ENCODE data around the gene MCF2. TPM values are rescaled to one million over a fixed set of nuclear protein-coding genes. Genes with fewer than 3 reads are reported as not detected.

Gene MCF2
- total RNA-seq, 1 donor from 2014 or later: 0.80 TPM

DNA sequence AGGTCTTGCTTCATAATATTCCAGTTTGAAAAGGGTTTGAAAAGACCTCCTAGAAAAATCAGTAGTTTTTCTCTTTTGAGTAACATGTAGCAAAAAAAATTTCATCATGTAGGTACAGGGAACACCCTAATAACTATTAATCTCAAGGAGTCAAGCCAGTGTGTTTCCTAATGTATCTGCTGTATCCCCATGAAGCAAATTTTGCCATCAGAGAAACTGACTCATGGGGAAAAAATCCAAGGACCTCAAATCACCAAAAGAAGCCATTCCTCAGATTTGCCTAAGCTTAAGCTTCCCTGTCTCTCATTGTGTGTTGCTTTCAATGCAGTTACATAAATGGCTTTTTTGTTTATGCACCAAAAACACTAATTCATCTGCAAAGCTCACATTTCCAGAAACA is 147.7 kb downstream of the MCF2 start:
- Mint-ChIP-seq H3K27ac (no peak overlapping the region), H3K4me3 (no peak overlapping the region), H3K36me3 (no peaks in the 10 kb centered on the region), H3K27me3 (ENCODE audit: insufficient read depth, low read depth) (no peaks in the 10 kb centered on the region), H3K9me3 (no peaks in the 10 kb centered on the region), H3K4me1 (peaks cover 4% of the 10 kb centered on the region)
- Histone ChIP-seq H3K27ac (no peak overlapping the region), H3K27me3 (no peaks in the 10 kb centered on the region), H3K9ac (no peak overlapping the region), H3K4me2 (no peak overlapping the region), H3K79me2 (ENCODE audit: low read depth) (no peaks in the 10 kb centered on the region), H2AFZ (replicated peaks) (peak overlapping the region; percentile 58), H3K4me1 (no peaks in the 10 kb centered on the region), H3K4me3 (no peak overlapping the region), H3K9me3 (ENCODE audit: low read depth) (no peaks in the 10 kb centered on the region), H3F3A (ENCODE audit: low read depth) (no peaks in the 10 kb centered on the region), H4K20me1 (ENCODE audit: low read depth) (no peaks in the 10 kb centered on the region), H3K36me3 (no peaks in the 10 kb centered on the region)
- no peak for DNase-seq (ENCODE audit: low spot score)
- TF ChIP-seq EZH2 (IDR thresholded peaks at IDR 0.05) (no peak), EZH2phosphoT487 (IDR thresholded peaks at IDR 0.05) (no peak)
- TF ChIP-seq, protein P1, sequence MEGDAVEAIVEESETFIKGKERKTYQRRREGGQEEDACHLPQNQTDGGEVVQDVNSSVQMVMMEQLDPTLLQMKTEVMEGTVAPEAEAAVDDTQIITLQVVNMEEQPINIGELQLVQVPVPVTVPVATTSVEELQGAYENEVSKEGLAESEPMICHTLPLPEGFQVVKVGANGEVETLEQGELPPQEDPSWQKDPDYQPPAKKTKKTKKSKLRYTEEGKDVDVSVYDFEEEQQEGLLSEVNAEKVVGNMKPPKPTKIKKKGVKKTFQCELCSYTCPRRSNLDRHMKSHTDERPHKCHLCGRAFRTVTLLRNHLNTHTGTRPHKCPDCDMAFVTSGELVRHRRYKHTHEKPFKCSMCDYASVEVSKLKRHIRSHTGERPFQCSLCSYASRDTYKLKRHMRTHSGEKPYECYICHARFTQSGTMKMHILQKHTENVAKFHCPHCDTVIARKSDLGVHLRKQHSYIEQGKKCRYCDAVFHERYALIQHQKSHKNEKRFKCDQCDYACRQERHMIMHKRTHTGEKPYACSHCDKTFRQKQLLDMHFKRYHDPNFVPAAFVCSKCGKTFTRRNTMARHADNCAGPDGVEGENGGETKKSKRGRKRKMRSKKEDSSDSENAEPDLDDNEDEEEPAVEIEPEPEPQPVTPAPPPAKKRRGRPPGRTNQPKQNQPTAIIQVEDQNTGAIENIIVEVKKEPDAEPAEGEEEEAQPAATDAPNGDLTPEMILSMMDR (IDR thresholded peaks at IDR 0.05): no peak

DNA sequence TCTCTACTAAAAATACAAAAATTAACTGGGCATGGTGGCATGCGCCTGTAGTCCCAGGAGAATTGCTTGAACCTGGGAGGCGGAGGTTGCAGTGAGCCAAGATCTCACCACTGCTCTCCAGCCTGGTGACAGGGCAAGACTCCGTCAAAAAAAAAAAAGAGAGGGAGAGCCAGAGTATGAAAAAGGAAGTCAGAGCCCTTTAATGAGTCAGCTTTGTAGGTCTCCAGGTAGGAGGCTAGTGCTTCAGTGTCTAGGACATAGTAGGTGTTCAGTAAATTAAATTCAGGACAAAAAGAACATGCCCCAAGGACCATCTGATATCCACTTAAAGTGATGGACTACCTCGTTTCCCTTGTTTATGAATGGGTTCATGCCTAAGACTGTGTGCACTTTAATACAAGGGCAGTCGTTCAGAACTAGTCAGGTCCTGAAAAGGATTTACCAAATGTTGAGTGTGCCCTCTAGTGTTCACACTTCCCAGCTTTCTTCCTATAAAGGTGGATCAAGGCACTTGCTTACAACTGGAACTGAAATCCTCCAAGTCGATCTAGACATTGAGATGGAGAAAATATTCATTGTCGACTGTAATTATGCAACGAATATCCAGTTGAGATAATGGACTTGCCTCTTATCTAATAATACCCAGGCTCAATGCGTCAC is 148.5 kb downstream of the MCF2 start:
- Mint-ChIP-seq H3K4me3 (no peak overlapping the region), H3K9me3 (no peaks in the 10 kb centered on the region), H3K4me1 (peaks cover 2% of the 10 kb centered on the region), H3K36me3 (no peaks in the 10 kb centered on the region), H3K27me3 (ENCODE audit: insufficient read depth, low read depth) (no peaks in the 10 kb centered on the region), H3K27ac (peak overlapping the region; percentile 27)
- TF ChIP-seq EZH2phosphoT487 (IDR thresholded peaks at IDR 0.05) (no peak), EZH2 (IDR thresholded peaks at IDR 0.05) (no peak)
- TF ChIP-seq, protein P1 (IDR thresholded peaks at IDR 0.05): peak; percentile 66
- H3K27me3 ChIP-seq: no peaks in the 10 kb centered on the region
- no peaks in the 10 kb centered on the region for H3K4me1 ChIP-seq
- DNase-seq (ENCODE audit: low spot score): peak; percentile 75
- peak overlapping the region; percentile 58 for H2AFZ ChIP-seq (replicated peaks)
- no peak overlapping the region for H3K4me2 ChIP-seq
- no peak overlapping the region for H3K9ac ChIP-seq
- no peaks in the 10 kb centered on the region for H3F3A ChIP-seq (ENCODE audit: low read depth)
- no peaks in the 10 kb centered on the region for H4K20me1 ChIP-seq (ENCODE audit: low read depth)
- H3K27ac ChIP-seq: no peak overlapping the region
- H3K4me3 ChIP-seq: no peak overlapping the region
- no peaks in the 10 kb centered on the region for H3K79me2 ChIP-seq (ENCODE audit: low read depth)
- no peaks in the 10 kb centered on the region for H3K36me3 ChIP-seq
- H3K9me3 ChIP-seq (ENCODE audit: low read depth): no peaks in the 10 kb centered on the region

DNA sequence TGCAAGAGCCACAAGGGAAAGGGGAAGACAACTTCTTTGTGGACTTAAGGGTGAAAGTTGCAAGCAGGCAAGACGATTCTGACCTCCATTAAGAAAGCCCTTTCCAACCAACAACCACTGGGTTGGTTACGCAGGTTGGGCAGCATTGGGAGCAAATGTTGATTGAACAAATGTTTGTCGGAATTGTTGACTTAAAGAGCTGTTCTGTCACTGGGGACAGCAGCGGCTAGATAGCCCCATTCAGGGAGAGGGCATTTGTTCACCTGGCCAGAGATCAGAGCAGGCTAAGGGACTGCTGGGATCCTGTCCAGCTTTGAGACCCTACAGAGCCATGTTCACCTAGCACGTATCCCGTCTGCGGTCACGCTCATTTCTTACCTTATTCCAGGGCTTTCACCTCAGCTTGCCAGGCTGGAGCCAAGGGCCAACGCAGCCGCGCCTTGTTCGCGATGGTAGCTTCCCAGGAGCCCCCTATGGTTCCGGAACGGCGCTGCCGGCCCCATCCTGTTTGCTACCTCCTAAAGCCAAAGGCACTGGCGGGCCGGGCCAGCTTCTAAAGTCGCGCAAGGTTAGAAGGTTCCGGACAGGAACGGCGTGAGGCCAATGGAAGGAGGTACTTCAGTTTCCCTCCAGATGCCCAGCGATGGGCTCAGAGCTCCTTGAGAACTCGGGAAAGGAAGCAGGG is 152.8 kb downstream of the MCF2 start:
- Histone ChIP-seq H3K27ac (no peak overlapping the region), H3K79me2 (ENCODE audit: low read depth) (no peaks in the 10 kb centered on the region), H3K4me2 (no peak overlapping the region), H3K36me3 (no peaks in the 10 kb centered on the region), H3F3A (ENCODE audit: low read depth) (no peaks in the 10 kb centered on the region), H3K4me3 (no peak overlapping the region), H3K4me1 (no peaks in the 10 kb centered on the region), H3K27me3 (no peaks in the 10 kb centered on the region), H4K20me1 (ENCODE audit: low read depth) (no peaks in the 10 kb centered on the region), H2AFZ (replicated peaks) (no peak overlapping the region), H3K9ac (no peak overlapping the region), H3K9me3 (ENCODE audit: low read depth) (no peaks in the 10 kb centered on the region)
- TF ChIP-seq EZH2 (IDR thresholded peaks at IDR 0.05) (no peak), EZH2phosphoT487 (IDR thresholded peaks at IDR 0.05) (no peak)
- TF ChIP-seq, protein P1 (IDR thresholded peaks at IDR 0.05): no peak
- Mint-ChIP-seq H3K4me1 (no peaks in the 10 kb centered on the region), H3K4me3 (no peak overlapping the region), H3K27ac (no peak overlapping the region), H3K36me3 (no peaks in the 10 kb centered on the region), H3K9me3 (no peaks in the 10 kb centered on the region), H3K27me3 (ENCODE audit: insufficient read depth, low read depth) (no peaks in the 10 kb centered on the region)
- DNase-seq (ENCODE audit: low spot score): no peak
